ENCODE results near the gene IL1A.
A peak's percentile ranks its signal among the peaks of the same experiment; 100 is the strongest.

Gene IL1A

DNA sequence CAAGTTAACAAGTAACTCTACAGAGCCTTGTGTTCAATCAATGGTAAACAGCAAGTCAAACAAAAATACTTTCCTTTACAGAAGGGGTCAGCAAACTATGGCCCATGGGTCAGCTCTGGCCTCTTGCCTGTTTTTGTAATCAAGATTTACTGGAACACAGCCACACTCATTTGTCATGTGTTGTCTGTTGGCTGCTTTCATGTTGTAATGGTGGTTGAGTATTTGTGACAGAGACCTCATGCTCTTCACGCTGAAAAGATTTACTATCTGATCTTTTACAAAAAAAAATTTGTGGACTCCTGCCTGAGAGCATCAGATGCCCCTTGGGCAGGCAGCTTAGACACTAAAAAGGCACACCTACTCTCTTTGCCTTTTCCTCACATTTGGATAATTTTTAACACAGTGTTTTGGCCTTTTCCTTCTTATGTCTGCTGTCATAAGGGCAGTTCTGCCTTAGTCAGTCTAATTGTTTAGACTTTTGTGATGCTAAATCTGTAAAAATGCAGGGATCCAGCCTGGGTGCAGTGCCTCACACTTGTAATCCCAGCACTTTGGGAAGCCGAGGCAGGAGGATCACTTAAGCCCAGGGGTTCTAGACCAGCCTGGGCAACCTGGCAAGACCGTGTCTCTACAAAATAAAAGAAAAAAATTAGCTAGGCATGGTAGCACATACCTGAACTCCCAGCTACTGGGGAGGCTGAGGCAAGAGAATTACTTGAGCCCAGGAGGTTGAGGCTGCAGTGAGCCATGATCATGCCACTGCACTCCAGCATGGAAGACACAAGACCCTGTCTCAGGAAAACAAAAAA lies 34.0 kb upstream of the IL1A start:
- no peak for DNase-seq

DNA sequence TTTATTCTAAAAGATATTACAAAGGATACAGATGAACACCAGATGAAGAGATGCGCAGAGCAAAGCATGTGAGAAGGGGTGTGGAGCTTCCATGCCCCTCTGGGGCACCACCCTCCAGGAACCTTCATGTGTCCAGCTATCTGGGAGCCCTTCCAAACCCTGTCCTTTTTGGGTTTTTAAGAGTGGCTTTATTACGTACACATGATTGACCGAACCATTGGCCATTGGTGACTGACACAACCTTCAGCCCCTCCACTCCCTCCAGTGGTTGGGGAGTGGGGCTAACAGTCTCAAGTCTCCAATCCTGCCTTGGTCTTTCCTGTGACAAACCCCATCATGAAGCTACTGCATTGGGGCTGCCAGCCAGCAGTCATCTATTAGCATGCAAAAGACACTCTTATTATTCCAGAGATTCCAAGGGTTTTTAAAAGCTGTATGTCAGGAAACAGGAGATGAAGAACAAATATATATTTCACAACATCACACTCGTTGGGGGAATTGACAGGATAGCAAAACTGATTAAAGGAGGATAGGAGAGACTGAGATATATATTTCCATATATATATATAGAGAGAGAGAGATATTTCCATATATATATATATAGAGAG lies 32.9 kb upstream of the IL1A start:
- DNase-seq, result no peak

DNA sequence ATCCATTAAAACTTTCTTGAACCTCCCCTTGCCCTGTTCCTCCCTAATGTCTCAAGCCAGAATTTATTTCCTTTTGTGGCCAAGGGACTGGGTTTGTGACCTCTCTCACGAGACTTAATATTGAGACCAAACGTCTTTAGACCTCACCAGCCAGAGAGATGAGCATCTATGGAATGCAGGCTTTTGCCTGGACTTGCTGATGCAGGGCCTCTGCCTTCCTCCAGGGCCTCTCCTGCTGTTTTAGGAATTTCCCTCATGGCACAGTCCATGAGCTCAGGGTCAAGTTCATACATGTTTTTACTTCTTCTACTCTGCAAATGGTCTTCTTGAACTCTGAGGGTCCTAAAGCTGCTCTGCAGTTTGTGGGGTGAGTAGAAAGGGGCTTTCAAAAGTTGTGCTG lies 30.0 kb upstream of the IL1A start:
- no peak for DNase-seq

DNA sequence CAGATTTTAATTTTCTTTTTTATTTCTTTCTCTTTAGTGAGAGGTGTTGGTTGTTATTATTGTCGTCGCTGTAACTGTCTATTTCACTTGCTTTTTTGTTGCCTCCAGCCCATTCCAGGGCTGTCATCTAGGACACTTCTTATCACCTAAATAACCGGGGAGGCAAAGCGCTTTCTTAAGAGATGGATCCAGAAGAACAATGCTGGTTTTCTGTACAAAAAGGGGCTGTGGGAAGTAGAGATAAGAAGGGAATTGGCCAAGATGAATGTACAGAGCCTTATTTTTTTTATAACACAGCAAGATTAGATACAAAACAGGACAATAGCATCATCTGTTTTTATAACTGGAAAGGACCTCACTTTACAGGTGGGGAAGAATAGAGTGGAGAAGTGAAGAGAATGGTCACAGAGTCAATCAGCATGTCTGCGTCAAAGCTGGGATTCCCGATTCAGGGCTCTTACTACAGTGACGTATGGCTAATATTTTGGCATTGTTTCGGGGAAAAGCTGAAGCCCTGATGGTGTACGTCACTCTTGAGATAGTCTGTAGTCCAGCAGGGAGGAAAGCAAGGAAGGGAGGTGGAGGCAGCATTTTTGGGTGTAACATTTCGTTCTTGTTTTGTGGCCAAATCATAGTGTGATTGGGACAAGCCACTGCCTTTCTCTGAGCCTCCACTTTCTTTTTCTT lies 29.1 kb upstream of the IL1A start:
- peak; percentile 58 for DNase-seq

DNA sequence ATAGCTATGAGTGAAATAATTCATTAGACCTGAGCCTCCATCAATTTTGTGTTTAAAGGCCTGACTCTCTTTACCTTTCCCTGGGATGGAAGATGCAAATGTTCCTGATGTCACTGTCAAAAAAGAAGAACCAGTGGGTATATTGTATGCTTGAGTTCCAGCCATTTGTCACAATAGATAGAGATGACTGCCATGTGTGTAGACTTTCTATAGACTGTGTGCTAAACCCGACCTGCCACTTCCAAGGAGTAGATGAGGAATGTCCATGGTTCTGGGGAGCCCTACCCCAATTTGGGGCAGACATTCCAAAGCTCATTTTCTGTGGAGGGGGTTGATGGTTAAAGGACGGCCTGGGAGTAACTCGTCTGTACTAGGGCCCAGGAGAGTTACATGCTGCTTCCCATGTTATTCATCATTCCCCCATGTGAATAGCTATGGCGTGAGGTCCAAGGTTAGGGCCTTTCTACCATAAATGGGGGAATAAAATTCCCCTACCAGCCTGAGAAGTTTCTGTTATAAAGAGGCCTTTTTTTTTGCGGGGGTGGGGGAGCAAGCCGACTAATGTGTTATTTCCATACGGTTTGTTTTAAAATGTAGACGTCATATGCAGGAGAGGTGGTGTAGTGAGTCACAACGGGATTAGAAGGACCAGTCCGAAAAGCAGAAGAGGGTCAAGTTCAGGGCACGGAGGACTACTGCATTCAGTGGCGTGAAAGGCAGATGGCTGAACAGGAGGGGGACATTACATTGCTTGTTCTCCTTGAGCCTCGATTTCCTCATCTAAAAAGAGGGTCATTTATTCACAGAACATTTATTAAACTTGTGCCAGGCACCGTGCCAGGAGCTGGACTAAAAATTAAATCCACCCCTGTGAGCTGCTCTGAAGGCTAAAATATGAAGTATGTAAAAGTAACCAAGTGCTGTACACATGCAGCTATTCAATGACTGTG lies 28.3 kb upstream of the IL1A start:
- DNase-seq, result no peak

DNA sequence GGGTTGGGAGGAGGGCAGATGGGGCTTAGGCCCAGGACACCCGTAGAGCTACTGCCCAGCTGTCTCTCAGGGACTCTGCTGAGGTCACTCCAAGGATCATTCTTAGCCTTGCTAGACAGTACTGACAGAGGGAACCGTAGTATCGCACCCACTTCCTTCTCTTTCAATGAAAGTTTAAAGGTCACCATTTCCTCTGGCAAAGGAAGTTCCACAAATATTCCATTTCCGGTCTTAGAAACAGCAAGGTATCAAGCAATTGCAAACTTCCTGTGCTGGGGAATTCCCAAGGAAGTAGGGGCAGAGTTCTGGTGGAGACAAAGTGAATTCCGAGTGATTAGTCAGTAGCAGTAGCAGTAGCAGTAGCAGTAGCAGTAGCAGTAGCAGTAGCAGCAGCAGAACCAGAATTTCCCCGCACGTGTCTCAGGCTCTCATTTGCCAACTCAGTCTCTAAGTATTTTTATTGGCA lies 27.6 kb upstream of the IL1A start:
- DNase-seq, result no peak

DNA sequence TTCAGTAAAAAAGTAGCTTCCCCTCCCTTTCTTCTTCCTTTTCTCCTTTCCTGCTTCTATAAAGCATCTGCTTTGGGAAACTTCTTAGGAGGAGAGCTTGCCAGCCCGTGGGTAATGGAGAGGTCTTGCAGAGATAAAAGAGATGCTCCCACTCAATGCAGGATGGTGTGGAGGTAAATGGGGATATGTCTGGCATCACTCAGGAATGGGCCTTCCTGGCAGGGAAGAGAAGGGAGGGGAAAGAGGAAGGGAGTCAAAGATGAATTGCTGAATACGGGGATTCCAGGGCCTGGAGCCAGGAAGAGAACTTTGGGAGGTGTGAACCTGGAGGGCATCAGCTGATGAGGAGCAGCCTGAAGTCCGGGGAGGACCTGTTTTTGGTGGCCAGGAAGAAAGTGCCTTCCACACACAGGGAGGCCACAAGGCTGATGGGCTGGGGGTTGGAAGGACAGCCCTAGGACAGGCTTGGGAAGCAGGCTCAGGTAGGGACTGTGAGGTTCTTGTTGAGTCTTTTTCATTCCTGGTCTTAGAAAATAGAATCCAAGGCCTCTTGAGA lies 27.1 kb upstream of the IL1A start:
- DNase-seq, result no peak

DNA sequence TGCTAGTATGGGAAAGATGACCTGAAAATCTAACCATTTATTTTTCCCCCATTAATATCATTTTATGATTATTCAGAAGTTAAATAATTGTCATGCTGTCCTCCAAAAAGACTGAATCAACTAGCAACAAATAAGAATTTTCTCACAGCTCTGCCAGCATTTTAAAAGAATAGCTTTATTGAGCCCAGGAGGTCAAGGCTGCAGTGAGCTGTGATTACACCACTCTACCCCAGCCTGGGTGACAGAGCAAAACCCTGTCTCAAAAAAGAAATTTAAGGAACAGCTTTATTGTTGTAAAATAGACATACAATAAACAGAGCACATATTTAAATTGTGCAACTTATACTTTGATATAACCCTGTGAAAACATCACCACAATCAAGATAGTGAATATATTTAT lies 24.8 kb upstream of the IL1A start:
- no peak for DNase-seq

DNA sequence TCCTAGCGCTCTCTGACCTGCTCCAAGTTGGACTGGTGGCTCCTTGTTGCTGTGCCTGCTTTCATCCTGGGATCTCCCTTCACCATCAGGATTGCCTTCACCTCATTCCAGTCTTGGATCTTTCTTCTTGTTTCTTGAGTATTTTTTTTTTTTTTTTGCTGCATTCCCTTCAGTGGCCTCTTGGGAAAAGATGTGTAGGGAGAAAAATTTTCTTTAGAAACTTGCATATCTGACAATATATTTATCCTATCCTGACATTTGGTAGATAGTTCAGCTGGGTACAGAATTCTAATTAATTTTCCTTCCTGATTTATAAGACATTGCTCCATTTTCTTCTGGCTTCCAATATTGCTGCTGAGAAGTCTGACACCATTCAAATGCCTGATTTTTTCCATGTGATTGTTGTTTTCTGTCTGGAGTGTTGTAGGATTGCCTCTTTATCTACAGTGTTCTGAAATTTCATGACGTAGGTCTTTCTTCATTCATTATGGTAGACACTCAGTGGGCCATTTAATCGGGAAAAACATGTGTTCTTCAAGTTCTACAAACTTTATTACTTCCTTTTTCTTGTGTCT lies 23.0 kb upstream of the IL1A start:
- DNase-seq, result no peak

DNA sequence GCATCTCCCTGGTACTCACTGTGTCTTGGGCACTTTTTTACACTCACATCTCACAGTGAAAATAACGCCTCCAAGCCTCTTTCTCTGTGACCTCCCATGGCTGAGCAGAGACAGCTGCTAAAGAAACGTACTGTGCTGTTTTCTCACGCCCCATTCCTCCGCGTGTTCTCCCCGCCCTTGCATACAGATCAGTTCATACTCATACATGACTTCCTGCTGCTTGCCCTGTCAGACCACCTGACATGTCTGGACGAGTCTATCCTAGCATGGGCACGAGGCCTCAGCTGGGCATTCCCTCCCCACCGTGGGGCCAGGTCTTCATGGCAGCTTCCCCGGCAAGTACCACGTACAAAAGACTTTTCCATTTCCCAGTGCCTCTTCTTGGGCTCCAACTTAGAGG lies 21.2 kb upstream of the IL1A start:
- no peak for DNase-seq

DNA sequence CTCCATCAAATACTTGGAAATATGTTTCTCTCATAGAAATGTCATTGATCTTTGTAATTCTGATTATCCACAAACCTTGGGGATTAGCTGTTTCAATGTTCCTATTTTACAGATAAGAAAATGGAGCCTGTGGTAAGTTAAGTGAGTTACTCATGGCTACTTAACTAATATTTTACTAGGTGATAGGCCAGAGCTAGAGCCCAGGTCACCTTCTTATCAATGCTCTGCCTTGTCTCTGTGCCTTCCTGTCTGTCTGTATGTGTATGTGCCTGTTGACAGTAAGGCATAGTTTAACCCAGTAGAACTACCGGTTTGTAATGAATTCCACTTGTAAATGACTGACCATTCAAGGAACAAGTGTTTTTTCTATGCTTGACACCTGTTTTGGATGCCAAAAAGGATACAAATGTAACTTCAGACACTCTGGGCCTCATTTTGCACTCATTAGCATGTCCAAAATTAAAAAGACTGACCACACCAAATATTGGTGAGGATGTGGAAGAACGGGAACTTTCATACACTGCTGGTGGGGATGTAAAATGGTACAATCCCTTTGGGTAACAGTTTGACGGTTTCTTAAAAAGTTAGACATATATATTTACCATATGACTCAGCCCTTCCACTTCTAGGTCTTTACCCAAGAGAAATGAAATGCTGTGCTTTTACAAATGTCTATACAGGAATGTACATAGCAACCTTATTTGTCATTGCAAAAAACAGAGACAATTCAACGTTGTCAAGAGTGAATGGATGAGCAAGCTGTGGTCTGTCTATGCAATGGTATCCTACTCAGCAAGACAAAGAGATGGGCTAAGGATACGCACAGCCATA lies 19.6 kb upstream of the IL1A start:
- DNase-seq, result peak; percentile 52

DNA sequence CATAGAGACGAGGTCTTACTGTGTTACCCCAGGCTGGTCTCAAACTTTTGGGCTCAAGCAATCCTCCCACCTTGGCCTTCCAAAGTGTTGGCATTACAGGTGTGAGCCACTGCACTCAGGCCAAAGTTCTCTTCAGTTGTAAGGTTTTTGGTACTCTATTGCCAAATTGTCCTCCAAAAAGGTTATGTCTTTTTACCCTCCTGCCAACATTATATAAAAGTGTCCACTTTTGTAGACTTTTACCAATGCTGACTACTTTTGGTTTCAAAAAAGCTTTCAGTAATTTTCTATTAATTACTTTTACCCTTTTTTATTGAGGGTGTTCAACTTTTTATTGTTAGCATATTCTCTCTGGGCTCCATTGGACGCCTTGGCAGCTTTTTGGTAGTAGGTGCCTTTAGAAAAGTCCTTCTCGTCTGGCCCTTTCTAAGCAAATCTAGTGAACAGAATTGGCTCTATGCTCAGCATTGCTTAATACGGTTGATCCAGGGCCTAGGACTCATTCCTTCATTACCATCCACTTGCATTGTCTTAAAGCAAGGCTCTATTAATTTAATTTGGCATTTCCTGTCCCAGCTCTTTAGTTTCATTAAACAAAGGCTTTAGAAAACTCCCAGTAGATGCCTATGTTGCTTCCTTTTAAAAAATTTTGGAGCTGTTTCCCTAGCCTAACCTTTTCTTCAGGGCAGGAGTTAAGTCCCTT lies 16.7 kb upstream of the IL1A start:
- DNase-seq, result no peak

DNA sequence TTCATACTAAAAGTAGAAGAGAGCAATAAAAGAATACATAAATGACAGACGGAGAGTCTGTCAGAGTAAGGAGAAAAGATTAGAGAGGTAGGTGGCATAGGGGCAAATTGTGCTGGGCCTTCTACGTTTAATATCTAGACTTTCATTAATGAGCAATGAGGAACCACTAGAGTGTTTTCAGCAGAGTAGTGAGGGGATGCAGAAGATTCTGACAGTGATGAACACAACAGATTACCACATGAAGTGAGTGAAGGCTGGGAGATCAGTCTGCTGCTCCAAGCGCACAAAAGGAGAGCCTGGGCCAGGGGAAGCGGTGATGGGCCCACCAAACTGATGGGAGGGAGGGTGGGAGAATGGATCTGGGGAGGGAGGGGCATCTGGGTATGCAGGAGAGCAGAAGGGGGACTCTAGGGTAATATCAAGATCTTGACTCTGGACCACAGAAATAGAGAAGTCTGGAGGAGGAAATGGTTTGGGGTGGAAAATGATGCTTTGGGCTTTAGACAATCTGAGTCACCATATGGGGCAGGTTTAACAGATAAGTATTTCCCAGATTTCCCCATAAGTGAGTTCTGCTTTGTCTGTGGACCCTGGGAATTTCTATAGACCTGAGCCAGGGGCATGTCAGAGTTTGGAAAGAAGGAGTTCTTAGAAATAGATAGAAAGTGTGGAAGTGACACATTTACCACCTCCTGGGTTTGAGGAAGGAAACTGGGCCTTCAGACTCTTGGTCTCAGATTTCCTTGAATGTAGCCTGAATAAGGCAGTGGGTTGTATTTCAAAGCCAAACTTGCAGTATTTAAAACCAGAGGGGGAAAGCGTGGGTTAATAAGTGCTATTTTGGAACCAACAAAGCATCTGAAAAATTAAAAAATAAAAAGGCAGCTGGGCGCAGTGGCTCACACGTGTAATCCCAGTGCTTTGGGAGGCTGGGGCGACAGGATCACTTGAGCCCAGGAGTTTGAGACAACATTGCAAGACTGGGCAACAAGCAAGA lies 15.0 kb upstream of the IL1A start:
- peak; percentile 50 for DNase-seq

DNA sequence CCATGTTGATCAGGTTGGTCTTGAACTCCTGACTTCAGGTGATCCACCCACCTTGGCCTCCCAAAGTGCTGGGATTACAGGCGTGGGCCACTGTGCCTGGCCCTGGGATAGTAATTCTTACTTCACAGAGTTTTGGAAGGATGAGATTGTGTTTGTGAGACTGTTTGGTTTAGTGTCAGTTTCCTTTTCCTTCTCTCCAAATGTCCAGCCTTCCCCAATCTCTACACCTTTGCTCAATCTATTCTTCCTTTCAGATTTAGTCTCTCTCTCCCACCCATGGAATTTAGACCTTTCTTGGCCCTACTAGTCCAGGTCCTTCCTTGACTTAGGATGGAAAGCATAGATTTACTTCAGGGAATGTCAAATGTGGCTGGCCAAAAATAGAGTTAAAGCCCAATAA lies 12.2 kb upstream of the IL1A start:
- DNase-seq, result no peak

DNA sequence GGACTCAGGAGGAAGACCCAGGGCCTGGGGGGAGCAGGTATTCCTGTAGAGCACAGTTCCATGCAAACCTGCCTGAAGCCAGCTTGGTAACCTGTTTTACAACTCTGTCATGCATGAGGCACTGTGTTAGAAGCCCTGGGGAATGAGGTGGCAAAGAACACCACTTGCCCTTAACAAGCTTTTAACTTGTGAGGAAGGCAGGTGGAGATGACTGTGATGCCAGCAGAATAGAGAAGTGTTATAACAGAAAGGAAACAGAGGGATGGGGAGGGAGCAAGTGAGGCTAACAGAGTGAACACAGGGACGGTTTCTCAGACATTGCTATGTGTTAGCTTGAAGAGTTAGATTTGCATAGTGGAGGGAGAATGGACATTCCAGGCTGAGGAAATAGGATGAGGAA lies 11.5 kb upstream of the IL1A start:
- no peak for DNase-seq

DNA sequence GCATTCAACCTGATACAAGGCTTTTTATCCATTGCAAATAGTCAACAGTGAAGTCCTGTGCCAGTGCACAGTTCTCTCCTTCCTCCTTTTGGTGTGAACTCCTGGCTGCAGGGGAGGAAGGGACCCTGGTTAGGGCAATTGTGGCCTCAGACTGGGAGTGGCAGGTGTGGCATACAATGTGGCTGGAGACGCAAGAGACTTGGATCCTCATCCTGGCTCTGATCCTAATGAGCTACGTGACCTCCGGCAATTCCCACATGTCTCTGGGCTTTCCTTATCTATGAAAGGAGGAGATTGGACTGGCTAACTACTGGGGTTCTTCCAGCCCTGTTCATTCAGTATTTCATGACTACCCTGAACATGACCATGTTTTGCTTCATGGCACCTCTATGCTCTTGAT lies 10.5 kb upstream of the IL1A start:
- DNase-seq, result no peak

DNA sequence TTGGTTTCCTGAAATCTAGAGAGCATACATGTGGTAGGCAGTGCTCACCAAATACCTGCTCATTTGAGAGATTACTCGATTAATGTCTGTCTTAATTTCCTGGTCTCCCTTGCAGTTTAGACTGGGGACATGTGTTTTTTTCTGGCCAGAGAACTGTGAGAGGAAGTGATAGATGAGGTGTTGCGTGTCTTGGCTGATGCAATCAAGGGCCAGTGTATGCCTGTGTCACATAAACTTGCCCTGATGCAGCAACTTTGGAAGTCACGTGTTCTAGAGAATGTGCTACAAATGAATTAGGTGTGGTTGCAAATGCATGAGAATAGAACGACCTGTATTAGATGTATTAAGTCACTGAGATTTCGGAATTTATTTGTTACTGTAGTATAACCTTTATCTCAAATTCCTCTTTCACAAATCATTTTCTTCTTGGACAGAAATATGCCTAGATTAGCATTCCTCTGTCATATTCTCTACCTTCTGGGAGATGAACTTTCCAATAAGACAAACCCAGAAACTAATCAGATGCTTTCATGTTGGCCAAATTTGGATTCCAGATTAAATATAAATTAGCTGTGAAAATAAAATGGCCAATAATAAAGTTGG lies 9.9 kb upstream of the IL1A start:
- DNase-seq, result peak; percentile 87

DNA sequence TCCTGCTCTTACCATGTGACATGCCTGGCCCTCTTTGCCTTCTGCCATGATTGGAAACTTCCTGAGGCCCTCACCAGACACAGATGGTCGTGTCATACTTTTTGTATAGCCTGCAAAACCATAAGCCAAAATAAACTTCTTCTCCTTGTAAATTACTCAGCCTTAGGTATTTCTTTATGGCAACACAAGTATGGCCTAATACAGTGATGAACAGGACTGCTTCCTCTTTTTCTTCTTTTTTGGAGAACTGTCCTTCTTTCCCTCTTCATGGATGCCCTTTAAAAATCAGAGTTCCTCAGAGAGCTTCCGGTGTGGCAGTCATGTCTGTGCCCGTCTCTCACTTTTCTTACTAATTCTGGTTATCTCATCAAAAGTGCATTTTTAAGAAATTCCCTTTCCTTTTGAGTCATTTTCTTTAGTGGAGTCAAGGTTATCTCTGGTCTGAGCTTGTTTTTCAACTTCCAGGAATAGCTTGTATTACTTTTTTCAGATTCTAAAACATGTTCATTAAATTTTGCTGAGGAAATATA lies 9.2 kb upstream of the IL1A start:
- peak; percentile 46 for DNase-seq

DNA sequence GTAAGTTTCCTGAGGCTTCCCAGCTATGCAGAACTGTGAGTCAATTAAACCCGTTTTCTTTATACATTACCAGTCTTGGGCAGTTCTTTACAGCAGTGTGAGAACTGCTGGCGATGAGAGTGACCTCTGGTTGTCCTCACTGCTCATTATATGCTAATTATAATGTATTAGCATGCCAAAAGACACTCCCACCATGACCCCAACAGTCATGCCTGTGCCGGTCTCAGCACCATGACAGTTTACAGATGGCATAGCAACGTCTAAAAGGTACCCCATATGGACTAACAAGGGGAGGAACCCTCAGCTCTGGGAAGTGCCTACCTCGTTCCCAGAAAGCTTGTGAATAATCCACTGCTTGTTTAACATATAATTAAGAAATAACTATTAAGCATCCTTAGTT lies 8.1 kb upstream of the IL1A start:
- no peak for DNase-seq
